Measurements from ENCODE around the gene GRID2. TPM values are rescaled to one million over a fixed set of nuclear protein-coding genes. Genes with fewer than 3 reads are reported as not detected.

The GRID2 gene
- total RNA-seq, 2 experiments from 2014 or later = not detected

DNA sequence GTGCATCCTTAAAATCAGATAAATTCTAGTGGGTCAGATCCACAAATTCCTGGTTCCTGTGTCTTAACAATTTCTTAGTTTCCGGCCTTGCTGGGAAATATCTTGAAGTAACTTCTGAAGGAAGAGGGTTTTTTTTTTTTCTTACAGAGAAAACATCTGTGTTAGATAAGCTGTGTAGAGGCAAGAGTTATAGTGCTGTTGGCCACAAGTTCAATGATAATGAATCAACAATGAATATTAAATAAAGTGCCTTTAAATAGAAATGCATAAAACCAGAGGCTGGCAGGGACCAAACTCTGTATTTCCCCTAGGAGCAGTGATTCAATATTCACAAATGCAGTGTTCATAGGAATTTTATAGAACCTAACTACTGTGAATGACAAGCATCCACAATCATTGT is 812.9 kb downstream of the GRID2 start:
- CTCF ChIA-PET = no interaction called here
- intact Hi-C loops (cut with micrococcal nuclease) = no loop called here
- Mint-ChIP-seq H3K4me1 (ENCODE audit: low read depth) (no peaks in the 10 kb centered on the region), H3K36me3 (ENCODE audit: low read depth) (no peaks in the 10 kb centered on the region), H3K4me3 (no peak overlapping the region), H3K27ac (no peak overlapping the region), H3K27me3 (ENCODE audit: low read depth) (no peaks in the 10 kb centered on the region), H3K9me3 (peaks cover 9% of the 10 kb centered on the region)
- no peak for DNase-seq

DNA sequence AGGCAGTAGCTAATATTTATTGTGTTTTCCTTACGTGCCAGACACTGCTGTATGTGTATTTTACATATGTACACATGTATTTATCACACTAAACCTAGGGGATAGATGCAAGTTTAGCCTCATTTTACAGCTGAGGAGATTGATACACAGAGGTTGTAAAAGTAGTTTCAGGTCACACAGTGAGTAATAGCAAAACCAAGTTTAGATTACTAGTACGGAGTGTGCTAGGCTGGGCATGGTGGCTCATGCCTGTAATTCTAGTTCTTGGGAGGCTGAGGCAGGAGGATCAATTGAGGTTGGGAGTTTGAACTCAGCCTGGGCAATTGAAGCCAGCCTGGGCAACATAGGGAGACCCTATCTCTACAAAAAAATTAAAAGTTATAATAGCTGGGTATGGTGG is 823.7 kb downstream of the GRID2 start:
- Mint-ChIP-seq H3K4me1 (ENCODE audit: low read depth) (no peaks in the 10 kb centered on the region), H3K4me3 (no peak overlapping the region), H3K9me3 (no peaks in the 10 kb centered on the region), H3K36me3 (ENCODE audit: low read depth) (no peaks in the 10 kb centered on the region), H3K27me3 (ENCODE audit: low read depth) (no peaks in the 10 kb centered on the region), H3K27ac (no peak overlapping the region)
- DNase-seq = no peak
- CTCF ChIA-PET = no interaction called here
- intact Hi-C loops (cut with micrococcal nuclease) = no loop called here

DNA sequence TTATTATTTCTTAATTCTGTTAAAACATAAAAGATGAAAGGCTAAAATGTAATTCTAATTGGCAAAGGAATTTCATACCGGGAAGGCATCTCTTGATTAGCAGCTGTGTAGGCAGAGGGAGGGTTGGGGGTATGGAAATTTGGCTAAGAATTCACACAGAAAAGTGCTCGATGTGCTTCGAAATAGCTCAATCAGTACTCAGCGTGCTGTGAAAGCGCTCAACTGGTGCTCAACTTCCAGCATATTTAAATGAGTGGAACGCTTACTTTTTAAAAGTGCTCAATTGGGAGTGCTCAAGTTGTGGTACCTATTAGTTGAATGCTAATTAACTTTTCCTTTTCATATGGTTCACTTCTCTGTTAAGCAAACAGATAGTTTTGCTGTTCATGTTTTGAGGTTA is 828.9 kb downstream of the GRID2 start:
- Mint-ChIP-seq H3K9me3 (no peaks in the 10 kb centered on the region), H3K27ac (no peak overlapping the region), H3K4me1 (ENCODE audit: low read depth) (no peaks in the 10 kb centered on the region), H3K27me3 (ENCODE audit: low read depth) (no peaks in the 10 kb centered on the region), H3K4me3 (no peak overlapping the region), H3K36me3 (ENCODE audit: low read depth) (no peaks in the 10 kb centered on the region)
- intact Hi-C loops (cut with micrococcal nuclease) = no loop called here
- DNase-seq = no peak
- CTCF ChIA-PET = no interaction called here

DNA sequence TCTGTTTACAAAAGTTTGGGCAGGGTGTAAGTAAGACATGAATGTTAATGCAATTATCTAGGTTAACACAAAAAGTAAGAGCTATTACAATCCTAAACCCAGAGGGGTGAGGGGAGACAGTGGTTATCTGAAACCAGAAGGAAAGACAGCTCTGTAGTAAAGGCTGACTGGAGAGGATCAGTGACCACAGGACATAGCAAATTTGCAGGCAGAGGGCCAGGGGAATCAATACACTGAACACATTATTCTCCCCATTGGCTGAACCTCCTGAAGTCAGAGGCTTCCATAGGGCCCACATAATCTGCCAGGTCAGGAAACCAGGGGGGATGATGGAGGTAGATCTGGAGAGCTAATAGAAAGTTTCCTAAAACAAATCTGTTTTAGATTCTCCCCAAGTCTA is 835.4 kb downstream of the GRID2 start:
- H3K27me3 Mint-ChIP-seq (ENCODE audit: low read depth) = no peaks in the 10 kb centered on the region
- intact Hi-C loops (cut with micrococcal nuclease) = no loop called here
- H3K27ac Mint-ChIP-seq = no peak overlapping the region
- no peak overlapping the region for H3K4me3 Mint-ChIP-seq
- no peaks in the 10 kb centered on the region for H3K4me1 Mint-ChIP-seq (ENCODE audit: low read depth)
- CTCF ChIA-PET = no interaction called here
- no peaks in the 10 kb centered on the region for H3K36me3 Mint-ChIP-seq (ENCODE audit: low read depth)
- H3K9me3 Mint-ChIP-seq = no peaks in the 10 kb centered on the region
- DNase-seq = no peak

DNA sequence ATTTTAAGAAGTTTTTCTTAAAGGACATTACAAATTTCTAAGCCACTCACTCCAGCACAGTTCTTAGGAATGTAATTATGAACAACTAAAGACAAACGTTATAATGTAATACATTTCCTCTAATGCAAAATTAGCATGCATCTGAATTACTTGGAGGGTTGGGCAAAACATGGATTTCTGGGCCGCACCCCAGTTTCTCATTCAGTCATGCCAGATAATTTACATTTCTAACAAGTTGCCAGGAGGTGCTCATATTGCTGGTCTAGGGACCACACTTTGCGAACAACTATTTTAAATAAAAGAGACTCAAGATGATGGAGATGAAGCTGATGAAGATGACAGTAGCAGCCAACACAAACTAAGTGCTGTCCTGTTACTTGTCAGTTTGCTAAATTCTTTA is 840.1 kb downstream of the GRID2 start:
- CTCF ChIA-PET = no interaction called here
- Mint-ChIP-seq H3K36me3 (ENCODE audit: low read depth) (no peaks in the 10 kb centered on the region), H3K27me3 (ENCODE audit: low read depth) (no peaks in the 10 kb centered on the region), H3K9me3 (no peaks in the 10 kb centered on the region), H3K4me3 (no peak overlapping the region), H3K4me1 (ENCODE audit: low read depth) (no peaks in the 10 kb centered on the region), H3K27ac (no peak overlapping the region)
- DNase-seq = no peak
- intact Hi-C loops (cut with micrococcal nuclease) = no loop called here

DNA sequence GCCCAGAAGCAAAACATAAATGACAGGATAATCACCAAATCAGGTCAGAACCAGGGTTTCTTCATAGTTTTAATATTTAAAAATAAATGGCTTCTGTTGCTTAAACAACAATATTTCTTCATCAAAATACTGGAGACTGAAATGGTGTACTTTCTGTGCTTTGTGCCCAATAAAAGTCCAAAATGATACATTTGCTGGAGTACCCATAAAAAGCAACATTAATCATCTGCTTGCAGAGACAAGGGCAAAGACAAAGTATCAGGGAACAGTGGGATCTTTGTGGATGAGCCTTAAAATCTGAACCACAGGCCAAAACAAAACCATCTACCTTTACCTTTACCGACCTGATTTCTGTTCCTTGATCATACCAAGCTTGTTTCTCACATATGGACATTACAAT is 840.9 kb downstream of the GRID2 start:
- Mint-ChIP-seq H3K4me3 (no peak overlapping the region), H3K9me3 (no peaks in the 10 kb centered on the region), H3K27ac (no peak overlapping the region), H3K36me3 (ENCODE audit: low read depth) (no peaks in the 10 kb centered on the region), H3K4me1 (ENCODE audit: low read depth) (no peaks in the 10 kb centered on the region), H3K27me3 (ENCODE audit: low read depth) (no peaks in the 10 kb centered on the region)
- CTCF ChIA-PET = no interaction called here
- DNase-seq = no peak
- intact Hi-C loops (cut with micrococcal nuclease) = no loop called here

DNA sequence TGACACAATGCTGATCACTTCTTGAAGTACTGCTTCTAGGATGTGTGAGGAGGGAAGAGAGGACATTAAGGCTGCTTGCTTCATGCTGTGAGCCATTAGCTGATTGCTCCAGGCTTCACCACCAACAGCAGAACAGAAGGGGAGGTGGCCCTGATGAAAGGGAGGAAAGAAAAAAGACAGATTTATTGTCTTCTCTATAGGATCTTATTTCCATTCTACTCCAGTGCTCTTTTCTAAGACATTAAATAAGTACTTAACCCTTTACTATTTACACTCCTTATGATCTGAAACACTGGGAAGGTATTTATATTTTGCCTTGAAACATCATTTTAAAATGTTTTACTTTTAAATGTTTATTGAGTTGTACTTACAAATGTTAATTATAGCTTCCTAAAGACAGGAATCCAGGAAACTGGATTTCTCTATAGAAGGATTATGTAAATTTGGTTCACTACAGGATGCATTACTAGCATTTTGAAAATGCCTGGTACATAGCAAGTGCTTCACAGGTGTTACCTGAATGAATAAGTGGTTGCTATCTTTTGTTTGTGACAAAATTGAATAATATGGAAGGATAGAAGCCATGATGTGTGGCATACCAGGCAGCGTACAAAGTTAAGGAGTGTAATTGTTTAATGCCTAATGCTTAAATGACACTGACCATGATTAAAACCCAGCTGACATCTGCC is 843.9 kb downstream of the GRID2 start:
- Mint-ChIP-seq H3K4me3 (no peak overlapping the region), H3K4me1 (ENCODE audit: low read depth) (no peaks in the 10 kb centered on the region), H3K9me3 (no peaks in the 10 kb centered on the region), H3K27me3 (ENCODE audit: low read depth) (no peaks in the 10 kb centered on the region), H3K36me3 (ENCODE audit: low read depth) (no peaks in the 10 kb centered on the region), H3K27ac (no peak overlapping the region)
- no peak for DNase-seq
- intact Hi-C loops (cut with micrococcal nuclease) = no loop called here
- CTCF ChIA-PET = no interaction called here

DNA sequence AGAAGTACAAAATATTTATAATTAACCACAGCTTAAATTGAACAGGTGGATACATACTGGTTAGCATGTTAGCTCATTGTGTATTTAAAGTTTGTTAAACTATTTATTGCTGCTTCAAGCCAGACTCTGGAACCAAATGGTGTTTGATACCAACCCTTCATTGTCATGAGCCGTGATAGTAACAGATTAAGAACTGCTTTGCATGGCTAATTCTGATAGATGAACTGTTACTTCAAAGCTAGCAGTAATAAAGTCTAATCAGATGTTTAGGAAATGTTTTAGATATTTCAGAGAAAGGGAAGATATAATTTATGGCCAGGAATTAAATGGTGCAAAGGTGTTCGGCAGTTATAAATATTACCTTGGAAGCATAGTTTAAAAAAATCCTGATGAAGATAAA is 848.7 kb downstream of the GRID2 start:
- Mint-ChIP-seq H3K9me3 (peaks cover 3% of the 10 kb centered on the region), H3K36me3 (ENCODE audit: low read depth) (no peaks in the 10 kb centered on the region), H3K4me1 (ENCODE audit: low read depth) (no peaks in the 10 kb centered on the region), H3K4me3 (no peak overlapping the region), H3K27me3 (ENCODE audit: low read depth) (no peaks in the 10 kb centered on the region), H3K27ac (no peak overlapping the region)
- CTCF ChIA-PET = no interaction called here
- intact Hi-C loops (cut with micrococcal nuclease) = no loop called here
- DNase-seq = no peak

DNA sequence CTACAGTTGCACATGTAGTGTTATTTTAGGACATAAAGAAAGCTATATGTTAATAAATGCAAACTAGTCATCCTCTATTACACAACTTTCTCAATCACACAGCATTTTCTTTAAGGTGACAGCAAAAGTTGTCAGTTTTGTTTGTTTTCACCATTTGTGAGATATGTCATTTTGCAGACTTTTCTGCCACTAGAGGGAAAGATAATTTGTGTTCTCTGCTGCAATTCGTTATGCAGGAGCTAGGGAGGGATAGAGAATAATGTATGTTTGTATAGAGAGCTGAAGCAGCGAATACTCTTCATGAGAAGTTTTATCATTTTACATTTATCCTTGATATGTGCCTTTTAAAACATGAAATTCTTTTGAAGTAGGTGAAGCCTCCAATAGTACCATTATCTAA is 854.2 kb downstream of the GRID2 start:
- CTCF ChIA-PET = no interaction called here
- peaks cover 10% of the 10 kb centered on the region for H3K9me3 Mint-ChIP-seq
- no peaks in the 10 kb centered on the region for H3K4me1 Mint-ChIP-seq (ENCODE audit: low read depth)
- H3K36me3 Mint-ChIP-seq (ENCODE audit: low read depth) = no peaks in the 10 kb centered on the region
- H3K27ac Mint-ChIP-seq = no peak overlapping the region
- no peak overlapping the region for H3K4me3 Mint-ChIP-seq
- DNase-seq = no peak
- intact Hi-C loops (cut with micrococcal nuclease) = no loop called here
- H3K27me3 Mint-ChIP-seq (ENCODE audit: low read depth) = no peaks in the 10 kb centered on the region

DNA sequence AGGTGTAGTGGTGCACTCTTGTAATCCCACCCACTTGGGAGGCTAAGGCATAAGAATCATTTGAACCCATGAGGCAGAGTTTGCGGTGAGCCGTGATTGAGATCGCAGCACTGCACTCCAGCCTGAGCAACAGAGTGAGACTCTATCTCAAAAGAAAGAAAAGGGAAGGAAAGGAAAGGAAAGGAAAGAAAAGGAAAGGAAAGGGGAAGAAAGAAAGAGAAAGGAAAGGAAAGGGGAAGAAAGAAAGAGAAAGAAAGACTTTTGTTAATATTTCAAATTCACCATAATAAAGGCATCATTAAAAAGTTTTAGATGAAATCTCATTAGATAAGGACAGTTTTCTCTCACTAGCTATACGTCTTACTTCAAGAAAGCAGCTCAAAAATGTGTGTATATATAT is 864.3 kb downstream of the GRID2 start:
- H3K27me3 Mint-ChIP-seq (ENCODE audit: low read depth) = no peaks in the 10 kb centered on the region
- intact Hi-C loops (cut with micrococcal nuclease) = no loop called here
- H3K4me1 Mint-ChIP-seq (ENCODE audit: low read depth) = no peaks in the 10 kb centered on the region
- no peaks in the 10 kb centered on the region for H3K36me3 Mint-ChIP-seq (ENCODE audit: low read depth)
- H3K27ac Mint-ChIP-seq = no peak overlapping the region
- H3K9me3 Mint-ChIP-seq = peaks cover 2% of the 10 kb centered on the region
- no peak for DNase-seq
- CTCF ChIA-PET = no interaction called here
- no peak overlapping the region for H3K4me3 Mint-ChIP-seq

DNA sequence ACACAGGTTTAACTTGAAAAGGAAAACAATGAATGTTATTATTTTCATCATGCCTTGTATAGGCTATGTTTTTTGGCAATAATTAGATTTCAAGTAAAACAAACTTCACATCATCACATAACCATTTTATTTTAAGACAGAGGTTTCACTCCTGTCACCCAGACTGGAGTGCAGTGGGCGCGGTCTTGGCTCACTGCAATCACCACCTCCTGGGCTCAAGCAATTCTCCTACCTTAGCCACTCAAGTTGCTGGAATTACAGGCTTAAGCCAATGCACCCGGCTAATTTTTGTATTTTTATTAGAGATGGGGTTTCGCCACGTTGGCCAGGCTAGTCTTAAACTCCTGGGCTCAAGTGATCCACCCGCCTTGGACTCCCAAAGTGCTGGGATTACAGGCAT is 866.2 kb downstream of the GRID2 start:
- Mint-ChIP-seq H3K9me3 (no peaks in the 10 kb centered on the region), H3K4me3 (no peak overlapping the region), H3K27me3 (ENCODE audit: low read depth) (no peaks in the 10 kb centered on the region), H3K4me1 (ENCODE audit: low read depth) (no peaks in the 10 kb centered on the region), H3K36me3 (ENCODE audit: low read depth) (no peaks in the 10 kb centered on the region), H3K27ac (no peak overlapping the region)
- intact Hi-C loops (cut with micrococcal nuclease) = no loop called here
- CTCF ChIA-PET = interaction anchor here (0.6 kb wide), 1 partner anchor 249 kb away, joined by 3 read pairs; no protein-coding TSS in a partner anchor
- no peak for DNase-seq

DNA sequence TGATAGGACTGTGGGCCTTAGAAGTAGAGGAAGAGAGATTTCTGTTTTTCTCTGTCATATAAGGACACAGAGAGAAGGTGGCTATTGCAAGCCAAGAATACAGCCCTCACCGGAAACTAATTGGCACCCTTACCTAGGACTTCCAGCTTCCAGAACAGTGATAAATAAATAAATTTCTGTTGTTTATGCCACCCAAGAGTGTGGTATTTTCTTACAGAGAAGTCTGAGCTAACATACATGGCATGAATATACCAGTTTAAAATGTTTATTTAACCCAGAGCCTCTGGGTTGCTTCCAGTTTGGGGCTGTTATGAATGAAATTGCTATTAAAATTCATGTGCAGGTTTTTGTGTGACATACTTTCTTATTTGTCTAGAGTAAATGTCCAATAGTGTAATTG is 870.8 kb downstream of the GRID2 start:
- Mint-ChIP-seq H3K27ac (no peak overlapping the region), H3K27me3 (ENCODE audit: low read depth) (no peaks in the 10 kb centered on the region), H3K4me3 (no peak overlapping the region), H3K36me3 (ENCODE audit: low read depth) (no peaks in the 10 kb centered on the region), H3K9me3 (peaks cover 2% of the 10 kb centered on the region), H3K4me1 (ENCODE audit: low read depth) (no peaks in the 10 kb centered on the region)
- DNase-seq = no peak
- CTCF ChIA-PET = no interaction called here
- intact Hi-C loops (cut with micrococcal nuclease) = no loop called here

DNA sequence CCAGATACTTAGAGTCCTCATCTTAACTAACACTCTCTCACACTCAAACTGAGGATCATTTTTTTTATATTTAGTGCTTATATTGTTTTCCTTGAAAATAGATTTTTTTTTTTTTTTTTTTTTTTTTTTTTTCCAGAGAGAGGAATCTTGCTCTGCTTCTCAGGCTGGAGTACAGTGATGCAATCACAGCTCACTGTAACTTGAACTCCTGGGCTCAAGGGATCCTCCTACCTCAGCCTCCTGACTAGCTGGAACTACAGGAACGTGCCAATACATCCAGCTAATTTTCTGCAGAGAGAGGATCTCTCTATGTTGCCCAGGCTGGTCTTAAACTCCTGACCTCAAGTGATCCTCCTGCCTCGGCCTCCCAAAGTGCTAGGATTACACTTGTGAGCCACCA is 874.5 kb downstream of the GRID2 start:
- Mint-ChIP-seq H3K4me3 (no peak overlapping the region), H3K9me3 (peaks cover 2% of the 10 kb centered on the region), H3K36me3 (ENCODE audit: low read depth) (no peaks in the 10 kb centered on the region), H3K4me1 (ENCODE audit: low read depth) (no peaks in the 10 kb centered on the region), H3K27ac (no peak overlapping the region), H3K27me3 (ENCODE audit: low read depth) (no peaks in the 10 kb centered on the region)
- CTCF ChIA-PET = interaction anchor here (0.6 kb wide), 1 partner anchor 498 kb away, joined by 3 read pairs; no protein-coding TSS in a partner anchor
- intact Hi-C loops (cut with micrococcal nuclease) = no loop called here
- DNase-seq = no peak

DNA sequence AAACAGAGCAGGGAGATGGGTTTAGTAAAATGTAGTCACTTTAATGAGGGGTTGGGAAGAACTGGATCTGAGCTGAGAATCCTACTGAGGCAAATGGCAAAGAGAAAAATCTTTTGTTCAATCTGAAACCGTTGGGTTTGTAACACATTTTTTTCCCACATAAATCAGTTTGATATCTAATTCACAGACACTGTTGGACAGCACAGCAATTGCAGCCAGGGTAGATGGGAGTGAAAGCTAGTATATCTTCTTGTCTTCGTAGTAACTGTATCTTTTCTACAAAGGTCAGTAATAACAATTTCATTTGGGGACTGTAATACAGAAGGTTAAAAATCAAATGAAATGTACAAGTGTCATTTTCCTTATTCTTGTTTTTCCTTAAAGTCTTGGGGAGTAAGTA is 875.3 kb downstream of the GRID2 start:
- Mint-ChIP-seq H3K27ac (no peak overlapping the region), H3K9me3 (peaks cover 2% of the 10 kb centered on the region), H3K4me1 (ENCODE audit: low read depth) (no peaks in the 10 kb centered on the region), H3K4me3 (no peak overlapping the region), H3K27me3 (ENCODE audit: low read depth) (no peaks in the 10 kb centered on the region), H3K36me3 (ENCODE audit: low read depth) (no peaks in the 10 kb centered on the region)
- CTCF ChIA-PET = no interaction called here
- DNase-seq = no peak
- intact Hi-C loops (cut with micrococcal nuclease) = no loop called here
